T-helper 1 cell (primary cell): Measurements from ENCODE around the gene IL16.
"Not testable (repeated sequence)": the region's sequence is repeated elsewhere in the genome, so short reads cannot be mapped to it uniquely, and the experiment has no call there.

ENCODE experiments used
- DNase-seq, 5 donors: peaks; one replicate each; pipeline ENCODE4 v3.0.0-alpha.2; 2012 to 2020

Gene IL16

GRCh38 chr15:81341351-81341750, 144.7 kb downstream of the IL16 start:
- no peak for DNase-seq

GRCh38 chr15:81343371-81343770, 146.7 kb downstream of the IL16 start:
- DNase-seq: no peak

GRCh38 chr15:81346611-81347010, 149.9 kb downstream of the IL16 start:
- no peak for DNase-seq

GRCh38 chr15:81347910-81348309, 151.2 kb downstream of the IL16 start:
- DNase-seq: no peak

- not testable (repeated sequence) for DNase-seq
Observed at GRCh38 chr15:81348691-81349090, 152.0 kb downstream of the IL16 start.

- no peak for DNase-seq
Observed at GRCh38 chr15:81349271-81349670, 152.6 kb downstream of the IL16 start.

- no peak for DNase-seq
Observed at GRCh38 chr15:81351651-81352050, 155.0 kb downstream of the IL16 start.

GRCh38 chr15:81356252-81356651, 159.6 kb downstream of the IL16 start:
- DNase-seq: no peak

GRCh38 chr15:81357180-81357686, 160.6 kb downstream of the IL16 start:
- no peak for DNase-seq

- DNase-seq: no peak
Observed at GRCh38 chr15:81358248-81358647, 161.6 kb downstream of the IL16 start.

- DNase-seq: no peak
Observed at GRCh38 chr15:81360491-81360890, 163.8 kb downstream of the IL16 start.

- no peak for DNase-seq
Observed at GRCh38 chr15:81361891-81362290, 165.2 kb downstream of the IL16 start.

- DNase-seq: no peak
Observed at GRCh38 chr15:81362790-81363189, 166.1 kb downstream of the IL16 start.

- no peak for DNase-seq
Observed at GRCh38 chr15:81363276-81363675, 166.6 kb downstream of the IL16 start.
